ENCODE data around the gene MCAT.
A peak's percentile ranks its signal among the peaks of the same experiment; 100 is the strongest.
"Not testable (repeated sequence)": the region's sequence is repeated elsewhere in the genome, so short reads cannot be mapped to it uniquely, and the experiment has no call there.

Gene MCAT

DNA sequence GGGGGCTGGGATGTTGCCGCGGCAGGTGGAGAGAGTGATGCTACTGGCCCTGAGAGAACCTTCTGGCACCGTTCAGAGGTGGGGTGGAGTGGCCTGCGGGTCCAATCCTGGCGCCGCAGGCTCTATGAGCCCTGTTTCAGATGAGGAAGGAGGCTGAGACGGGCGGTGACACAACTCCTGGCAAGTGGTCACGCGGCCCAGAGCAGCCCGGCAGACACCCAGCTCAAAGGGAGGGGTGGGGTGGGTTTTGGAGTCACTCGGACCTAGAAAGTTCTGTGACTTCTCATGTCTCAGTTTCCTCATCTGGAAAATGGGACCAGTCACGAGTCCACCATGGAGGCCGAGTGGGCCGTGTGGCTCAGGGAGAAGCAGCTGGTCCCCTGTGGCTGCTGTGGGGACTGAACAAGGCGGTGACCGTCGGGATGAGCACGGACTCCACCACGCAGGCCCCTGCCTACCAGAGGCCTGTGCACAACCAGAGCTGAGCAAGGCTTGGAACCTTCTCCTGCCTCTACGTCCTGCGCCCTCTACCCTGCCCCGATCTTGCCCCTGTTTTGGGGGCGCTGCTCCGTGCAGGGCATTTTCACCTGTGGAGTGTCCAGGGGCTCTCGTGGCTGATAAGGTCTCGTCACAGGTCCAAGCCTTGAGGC, 11.8 kb upstream of the MCAT start:
- DNase-seq (ENCODE audit: low read depth in 1 of 2, low spot score in 1 of 2) = no peak

DNA sequence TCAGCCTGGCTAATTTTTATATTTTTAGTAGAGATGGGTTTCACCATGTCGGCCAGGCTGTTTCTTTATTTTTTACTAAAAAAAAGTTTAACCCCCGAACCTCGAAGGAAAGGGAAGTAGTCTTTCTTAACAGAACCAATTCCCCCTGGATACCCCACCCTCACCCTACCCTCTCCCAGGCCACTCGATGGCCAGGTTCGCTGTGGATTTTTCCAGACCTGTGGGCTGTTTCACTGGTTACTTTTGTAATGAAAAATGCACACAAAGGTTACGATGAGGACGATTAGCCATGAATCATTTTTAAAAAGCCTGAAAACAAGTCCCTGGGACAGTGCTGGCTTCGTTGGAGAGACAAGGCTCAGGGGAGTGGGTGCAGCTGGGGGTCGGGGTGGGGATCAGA, 10.7 kb upstream of the MCAT start:
- DNase-seq (ENCODE audit: low read depth in 1 of 2, low spot score in 1 of 2) = no peak

DNA sequence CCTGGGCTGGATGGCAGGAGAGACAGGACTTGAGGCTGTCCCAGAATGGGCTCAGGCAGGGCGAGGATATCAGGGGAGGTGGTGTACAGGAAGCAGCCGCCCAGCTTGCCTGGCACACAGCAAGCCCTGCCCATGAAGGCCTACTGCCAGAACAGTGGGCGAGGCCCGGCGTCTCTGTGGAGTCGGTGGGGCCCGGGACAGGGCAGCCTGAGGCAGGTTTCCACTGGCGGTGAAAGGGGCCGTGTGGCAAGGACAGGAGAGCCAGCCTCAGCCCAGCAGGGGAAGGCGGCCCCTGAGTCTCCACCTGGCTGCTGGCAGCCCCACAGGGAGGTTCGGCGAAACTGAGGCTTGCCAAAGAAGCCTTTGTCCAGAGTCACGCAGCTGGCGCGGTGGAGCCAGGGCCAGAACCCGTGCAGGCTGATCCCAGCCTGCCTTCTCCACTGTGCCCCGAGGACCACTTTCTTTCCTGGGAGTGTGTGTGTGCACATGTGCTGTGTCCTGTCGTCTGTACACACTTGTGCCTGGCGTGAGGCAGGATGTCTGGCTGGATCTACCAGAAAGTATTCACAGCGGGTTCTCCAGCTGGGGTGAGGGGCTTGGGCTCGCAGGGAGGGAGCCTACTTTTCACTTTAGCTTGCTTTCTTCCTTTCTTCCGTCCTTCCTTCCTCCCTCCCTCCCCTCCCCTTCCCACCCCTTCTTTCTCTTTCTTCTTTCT, 9.3 kb upstream of the MCAT start:
- peak; percentile 38 for DNase-seq (ENCODE audit: low read depth in 1 of 2, low spot score in 1 of 2)

DNA sequence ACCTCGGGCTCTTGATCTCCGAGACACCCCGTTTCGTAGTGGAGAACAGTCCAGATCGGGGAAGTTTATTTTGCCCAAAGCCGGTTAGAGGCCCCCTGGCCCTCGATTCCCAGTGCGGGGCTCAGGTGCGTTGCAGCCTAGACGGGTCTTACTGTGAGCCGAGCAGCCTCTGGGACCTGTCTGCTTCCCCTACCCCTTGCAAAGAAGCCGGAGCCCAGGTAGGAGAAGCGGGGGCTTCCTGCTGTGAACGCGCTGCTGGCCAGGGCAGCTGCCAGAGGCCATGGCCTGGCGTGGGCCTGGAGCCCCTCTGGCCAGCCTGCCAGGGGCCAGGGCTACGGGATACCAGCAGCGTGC, 8.8 kb upstream of the MCAT start:
- no peak for DNase-seq (ENCODE audit: low read depth in 1 of 2, low spot score in 1 of 2)

DNA sequence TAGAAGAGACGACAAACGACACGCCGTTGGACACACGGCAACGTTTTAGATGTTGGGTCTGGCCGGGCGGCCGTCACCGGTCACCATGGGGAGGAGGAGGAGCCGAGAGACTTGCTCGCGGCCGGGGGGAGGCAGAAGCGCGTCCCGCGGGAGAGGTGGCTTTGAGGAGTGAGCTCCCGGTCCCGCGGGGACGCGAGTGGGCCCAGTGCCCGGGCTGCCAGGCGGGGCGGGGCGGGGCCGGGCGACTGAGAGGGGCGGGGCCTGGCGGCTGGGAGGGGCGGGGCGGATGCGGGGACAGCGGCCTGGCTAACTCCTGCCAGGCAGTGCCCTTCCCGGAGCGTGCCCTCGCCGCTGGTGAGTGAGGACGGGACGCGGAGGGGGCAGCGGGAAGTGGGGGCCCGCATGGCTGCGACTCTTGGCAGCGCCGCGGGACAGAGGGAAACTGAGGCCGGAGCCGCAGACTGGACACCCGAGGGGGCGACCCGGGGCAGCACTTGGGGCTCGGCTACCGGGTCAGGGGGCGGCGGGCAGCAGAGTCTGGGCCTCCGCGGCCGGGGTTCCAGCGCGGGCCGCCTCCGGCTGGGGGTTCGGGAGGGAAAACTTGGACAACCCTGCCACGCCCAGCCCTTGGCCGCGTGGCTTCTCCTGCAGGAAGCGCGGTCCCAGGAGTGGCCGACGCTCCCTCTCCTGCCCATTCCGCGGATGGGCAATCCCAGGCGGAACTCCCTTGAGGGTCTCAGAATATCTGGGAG, 8.2 kb upstream of the MCAT start, which contains the start of gene TSPO:
Gene TSPO, plus strand, starts transcription at position 309 of the 752 bp plus-strand sequence. CDS start 7,680 bp downstream, outside the sequence.
- DNase-seq (ENCODE audit: low read depth in 1 of 2, low spot score in 1 of 2) = peak; percentile 31 to 58

DNA sequence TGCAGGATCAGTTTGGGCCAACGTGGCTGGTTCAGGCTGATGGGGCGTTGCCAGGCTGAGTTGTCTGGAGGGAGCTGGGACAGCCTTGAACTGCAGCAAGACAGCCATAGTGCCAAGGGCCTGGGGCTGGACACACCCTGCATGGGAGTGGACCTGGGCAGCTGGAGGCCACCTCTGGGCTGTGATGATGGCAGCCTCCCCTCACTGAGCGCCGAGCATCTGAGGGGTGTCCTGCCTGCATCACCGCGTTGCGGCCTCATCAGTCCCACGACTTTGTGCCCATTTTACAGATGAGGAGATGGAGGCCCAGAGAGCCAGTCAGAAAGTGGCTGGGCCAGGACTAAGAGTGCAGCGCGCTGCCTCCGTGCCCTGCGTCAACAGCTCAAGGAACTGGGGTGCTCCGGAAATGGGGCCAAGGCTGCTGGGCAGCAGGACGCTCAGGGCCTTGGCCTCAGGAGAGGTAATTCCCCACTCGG, 7.6 kb upstream of the MCAT start:
- no peak for DNase-seq (ENCODE audit: low read depth in 1 of 2, low spot score in 1 of 2)

DNA sequence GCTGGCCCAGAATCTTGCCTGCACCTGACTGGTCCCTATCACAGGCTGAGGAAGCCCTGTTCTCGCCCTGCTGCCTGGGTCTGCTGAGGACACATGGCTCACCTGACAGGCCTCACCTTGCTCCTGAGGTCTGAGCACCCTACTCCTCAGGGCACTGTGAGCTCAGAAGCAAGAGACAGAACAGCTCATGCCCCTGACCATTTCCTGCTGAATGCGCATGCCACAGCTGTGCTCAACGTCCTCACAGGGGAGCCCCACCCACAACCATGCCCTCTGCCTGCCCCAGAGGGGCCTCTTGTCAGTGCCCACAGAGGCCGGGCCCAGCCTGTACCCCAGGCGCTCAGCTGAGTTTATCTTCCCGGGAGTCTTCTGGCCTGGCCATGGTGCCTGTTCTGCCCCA, 5.4 kb upstream of the MCAT start:
- no peak for DNase-seq (ENCODE audit: low read depth in 1 of 2, low spot score in 1 of 2)

DNA sequence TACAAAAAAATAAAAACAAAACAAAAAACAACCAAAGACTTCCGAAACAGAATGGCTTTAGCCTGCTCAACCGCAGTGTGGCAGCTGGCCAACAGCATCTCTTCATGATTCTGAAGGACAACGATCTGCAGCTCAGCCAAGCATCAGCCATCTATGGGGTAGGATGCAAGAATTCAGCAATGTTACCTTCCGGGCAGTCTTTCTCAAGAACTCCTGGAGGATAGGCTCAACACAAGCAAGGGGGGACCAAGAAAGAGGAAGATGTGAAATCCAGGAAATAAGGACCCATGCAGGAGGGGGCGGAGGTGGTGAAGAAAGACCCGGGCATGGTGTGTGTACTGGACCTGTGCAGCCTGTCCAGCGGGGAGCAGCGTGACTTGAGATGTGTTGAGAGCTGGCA, 4.6 kb upstream of the MCAT start:
- DNase-seq (ENCODE audit: low read depth in 1 of 2, low spot score in 1 of 2) = no peak

DNA sequence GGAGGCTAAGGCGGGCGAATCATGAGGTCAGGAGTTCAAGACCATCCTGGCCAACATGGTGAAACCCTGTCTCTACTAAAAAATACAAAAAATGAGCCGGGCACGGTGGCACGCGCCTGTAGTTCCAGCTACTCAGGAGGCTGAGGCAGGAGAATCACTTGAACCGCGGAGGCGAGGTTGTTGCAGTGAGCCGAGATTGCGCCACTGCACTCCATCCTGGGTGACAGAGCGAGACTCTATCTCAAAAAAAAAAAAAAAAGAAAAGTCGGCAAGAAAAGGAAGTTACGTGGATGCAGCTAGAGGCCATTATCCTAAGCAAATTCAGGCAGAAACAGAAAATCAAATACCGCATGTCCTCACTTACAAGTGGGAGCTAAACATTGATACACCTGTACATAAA, 3.1 kb upstream of the MCAT start:
- not testable (repeated sequence) for DNase-seq (ENCODE audit: low read depth in 1 of 2, low spot score in 1 of 2)

DNA sequence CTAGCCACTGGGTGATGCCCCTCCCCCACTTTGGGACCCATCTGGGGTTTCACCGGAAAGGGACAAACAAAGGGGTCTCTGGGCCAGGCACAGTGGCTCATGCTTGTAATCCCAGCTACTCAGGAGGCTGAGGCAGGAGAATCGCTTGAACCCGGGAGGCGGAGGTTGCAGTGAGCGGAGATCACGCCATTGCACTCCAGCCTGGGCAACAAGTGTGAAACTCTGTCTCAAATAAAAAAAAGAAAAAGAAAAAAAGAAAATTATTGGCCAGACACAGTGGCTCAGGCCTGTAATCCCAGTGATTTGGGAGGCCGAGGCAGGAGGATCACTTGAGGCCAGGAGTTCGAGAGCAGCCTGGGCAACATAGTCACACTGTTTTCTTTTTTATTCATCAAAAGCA, 2.2 kb upstream of the MCAT start:
- not testable (repeated sequence) for DNase-seq (ENCODE audit: low read depth in 1 of 2, low spot score in 1 of 2)

DNA sequence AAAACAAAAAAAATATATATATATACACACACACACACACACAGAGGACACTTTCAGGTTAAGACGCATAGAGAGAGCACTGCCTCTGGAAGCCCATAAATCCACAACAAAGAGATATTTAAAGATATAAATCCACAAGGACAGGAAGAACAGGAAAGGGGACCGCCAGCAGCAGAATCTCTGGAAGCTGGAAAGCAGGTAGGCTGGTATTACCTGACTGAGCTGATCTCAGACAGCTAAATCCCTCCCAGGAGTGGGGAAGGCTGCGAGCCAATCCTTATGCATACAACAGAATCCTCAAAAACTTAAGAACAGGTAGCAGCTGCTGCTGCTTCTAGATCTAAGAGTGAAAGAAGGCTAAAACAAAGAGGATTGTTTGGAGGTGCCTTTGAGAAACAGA, 1.8 kb upstream of the MCAT start:
- DNase-seq (ENCODE audit: low read depth in 1 of 2, low spot score in 1 of 2) = no peak

DNA sequence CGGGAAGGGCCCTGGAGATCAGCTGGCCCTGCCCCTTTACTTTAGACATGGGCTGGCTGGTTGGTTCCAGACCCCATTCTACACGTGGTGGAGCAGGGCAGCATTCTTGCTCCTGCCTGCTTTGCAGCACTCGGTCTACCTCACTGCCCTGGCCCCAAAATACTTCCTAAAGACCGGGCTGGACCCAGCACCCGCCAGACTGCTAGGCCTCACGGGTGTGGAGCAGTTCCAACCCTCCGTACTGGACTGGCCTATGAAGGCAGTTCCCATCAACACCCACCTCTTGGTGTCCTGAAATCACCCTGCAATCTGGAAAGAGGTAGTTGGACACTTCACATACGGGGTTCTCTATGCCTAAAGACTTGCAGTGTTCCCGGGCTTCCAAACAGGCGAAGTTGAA, 6.4 kb downstream of the MCAT start:
- no peak for DNase-seq (ENCODE audit: low read depth in 1 of 2, low spot score in 1 of 2)

DNA sequence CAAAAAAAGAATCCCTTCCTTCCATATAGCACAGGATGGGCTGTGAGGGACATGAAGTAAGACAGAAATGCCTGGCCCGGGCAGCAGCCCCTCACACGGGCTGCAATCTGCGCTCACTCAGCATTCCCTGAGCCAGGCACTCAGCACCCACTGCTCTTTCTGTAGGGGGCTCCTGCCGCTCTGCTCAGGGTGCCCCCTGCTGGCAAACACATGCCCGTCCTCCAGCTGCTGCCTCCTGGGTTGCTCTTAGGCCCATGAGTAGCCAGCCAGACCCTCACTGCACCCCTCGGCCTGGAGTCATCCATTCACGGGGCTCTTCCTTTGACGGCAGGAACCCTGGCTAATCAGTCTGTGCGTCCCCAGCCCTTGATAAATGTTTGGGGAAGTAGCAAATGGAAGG, 6.9 kb downstream of the MCAT start:
- no peak for DNase-seq (ENCODE audit: low read depth in 1 of 2, low spot score in 1 of 2)

DNA sequence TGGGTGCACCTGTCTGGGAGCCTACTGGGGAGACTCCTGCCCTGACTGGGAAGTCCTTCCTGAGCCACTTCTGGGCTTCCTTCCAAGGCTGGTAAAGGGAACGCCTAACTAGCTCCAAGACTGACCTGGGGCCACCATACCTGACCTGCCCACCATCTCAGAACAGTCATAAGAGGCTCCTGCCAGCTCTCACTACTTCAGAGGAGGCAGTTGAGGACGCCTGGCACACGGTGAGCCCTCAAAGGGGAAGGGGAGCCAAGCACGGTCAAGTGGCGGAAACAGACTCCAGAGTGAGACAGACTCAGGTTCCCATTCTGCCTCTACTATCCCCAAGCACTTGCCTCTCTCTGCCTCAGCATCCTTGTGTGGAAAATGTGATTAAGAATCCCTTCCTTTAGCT, 7.6 kb downstream of the MCAT start:
- no peak for DNase-seq (ENCODE audit: low read depth in 1 of 2, low spot score in 1 of 2)

DNA sequence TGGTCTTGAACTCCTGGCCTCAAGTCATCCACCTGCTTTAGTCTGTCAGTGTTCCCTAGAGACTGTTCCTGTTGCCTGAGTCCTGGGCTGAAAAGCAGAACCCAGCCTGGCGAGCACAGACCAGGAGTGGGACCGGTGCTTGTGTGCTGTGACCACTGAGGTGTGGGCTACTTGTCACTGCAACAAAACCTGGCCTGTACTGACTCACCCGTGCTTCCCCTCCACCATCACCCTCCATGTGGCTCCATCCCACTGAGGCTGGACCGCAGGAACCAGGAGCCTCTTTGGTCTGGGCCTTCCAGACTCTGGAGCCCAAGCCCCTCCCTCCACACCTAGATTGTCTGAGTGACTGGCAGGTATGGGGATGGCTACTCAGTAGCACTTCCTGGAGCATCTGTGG, 8.6 kb downstream of the MCAT start:
- no peak for DNase-seq (ENCODE audit: low read depth in 1 of 2, low spot score in 1 of 2)

DNA sequence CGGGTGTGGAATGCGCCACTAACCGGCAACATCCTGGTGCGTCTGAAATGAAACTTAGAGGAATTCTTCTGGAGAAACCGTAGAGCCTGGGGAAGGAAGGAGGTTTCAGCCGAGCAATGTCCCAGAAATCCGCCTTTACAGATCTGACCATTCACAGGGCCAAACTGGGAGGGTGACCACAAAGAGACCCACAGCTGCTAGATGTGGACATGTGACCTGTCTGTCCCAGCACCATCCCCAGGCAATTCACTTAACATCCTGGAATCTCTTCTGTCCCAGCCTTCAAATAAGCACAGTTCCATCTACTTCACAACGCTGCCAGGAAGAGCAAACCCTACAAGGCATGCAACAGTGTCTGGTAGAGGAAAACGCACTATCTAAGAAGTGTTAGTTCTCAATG, 9.8 kb downstream of the MCAT start:
- no peak for DNase-seq (ENCODE audit: low read depth in 1 of 2, low spot score in 1 of 2)

DNA sequence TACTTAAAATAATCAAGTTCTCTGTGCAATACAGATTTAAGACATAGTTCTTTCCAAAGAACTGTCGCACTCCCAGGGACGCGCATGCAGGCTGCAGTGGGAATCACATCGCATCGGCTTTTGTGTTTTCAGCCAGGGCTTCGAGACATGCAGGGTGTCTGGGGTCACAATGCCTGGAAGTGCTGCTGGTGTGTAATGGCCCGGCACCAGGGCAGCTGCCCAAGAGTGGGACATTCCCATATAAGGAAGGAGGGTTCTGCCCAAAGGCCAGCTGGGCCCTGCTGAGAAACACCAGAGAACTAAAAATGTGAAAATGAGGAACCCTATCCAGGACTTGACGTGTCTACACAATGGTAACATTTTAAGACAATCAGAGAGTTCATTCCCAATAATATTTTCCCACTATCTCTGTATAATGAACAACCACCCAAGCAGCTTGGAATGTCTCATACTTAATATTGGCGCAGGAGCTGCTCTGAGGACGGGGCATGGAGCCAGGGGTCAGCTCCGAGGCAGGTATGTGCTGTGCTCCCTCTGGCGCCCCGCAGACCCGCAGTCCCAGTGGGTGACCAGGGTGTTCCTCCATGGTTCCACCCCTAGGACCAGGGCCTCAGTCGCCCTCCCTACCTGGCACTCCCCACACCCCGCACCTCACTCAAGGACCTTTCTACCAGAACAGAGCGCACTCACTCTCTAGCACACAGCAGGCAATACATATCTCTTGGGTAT, 11.3 kb downstream of the MCAT start:
- DNase-seq (ENCODE audit: low read depth in 1 of 2, low spot score in 1 of 2) = no peak

DNA sequence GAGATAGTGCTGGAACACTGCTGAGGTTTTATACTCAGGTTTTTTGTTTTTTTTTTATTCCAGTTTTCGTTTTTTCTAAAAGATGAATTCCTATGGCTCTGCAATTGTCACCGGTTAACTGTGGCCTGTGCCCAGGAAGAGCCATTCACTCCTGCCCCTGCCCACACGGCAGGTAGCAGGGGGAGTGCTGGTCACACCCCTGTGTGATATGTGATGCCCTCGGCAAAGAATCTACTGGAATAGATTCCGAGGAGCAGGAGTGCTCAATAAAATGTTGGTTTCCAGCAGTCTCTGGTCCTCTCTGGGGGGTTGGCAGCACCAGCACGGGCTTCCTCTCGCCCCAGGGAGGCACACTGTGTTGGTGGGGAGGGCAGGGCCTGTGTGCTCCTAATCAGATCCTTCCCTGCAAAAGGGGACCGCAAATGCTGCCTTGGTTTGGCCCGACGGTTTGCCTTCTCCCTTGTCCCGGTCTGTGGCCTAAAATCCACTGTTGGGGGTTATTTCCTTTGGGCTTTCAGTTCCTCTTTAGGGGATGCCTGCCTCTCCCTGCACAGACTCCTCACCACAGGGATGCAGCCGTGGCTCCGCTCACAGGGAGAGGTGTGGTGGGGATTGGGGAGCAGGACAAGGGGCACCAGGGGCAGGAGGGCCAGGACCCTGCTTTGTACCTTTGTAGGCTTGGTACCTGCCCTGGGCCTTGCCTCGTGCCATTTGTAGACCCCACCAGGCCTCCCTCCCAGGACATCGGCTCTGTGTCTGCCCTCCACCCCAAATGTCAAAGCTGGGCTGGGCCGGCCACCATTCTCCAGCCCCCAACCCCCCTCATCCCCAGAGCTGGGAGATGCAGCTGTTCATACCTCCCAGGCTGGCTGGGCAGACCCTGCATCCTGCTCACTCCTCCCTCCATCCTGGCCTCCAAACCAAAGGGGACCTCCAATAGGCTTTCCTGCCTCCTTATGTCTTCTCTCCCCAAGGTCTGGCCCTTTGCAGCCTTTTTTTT, 13.5 kb downstream of the MCAT start:
- no peak for DNase-seq (ENCODE audit: low read depth in 1 of 2, low spot score in 1 of 2)

DNA sequence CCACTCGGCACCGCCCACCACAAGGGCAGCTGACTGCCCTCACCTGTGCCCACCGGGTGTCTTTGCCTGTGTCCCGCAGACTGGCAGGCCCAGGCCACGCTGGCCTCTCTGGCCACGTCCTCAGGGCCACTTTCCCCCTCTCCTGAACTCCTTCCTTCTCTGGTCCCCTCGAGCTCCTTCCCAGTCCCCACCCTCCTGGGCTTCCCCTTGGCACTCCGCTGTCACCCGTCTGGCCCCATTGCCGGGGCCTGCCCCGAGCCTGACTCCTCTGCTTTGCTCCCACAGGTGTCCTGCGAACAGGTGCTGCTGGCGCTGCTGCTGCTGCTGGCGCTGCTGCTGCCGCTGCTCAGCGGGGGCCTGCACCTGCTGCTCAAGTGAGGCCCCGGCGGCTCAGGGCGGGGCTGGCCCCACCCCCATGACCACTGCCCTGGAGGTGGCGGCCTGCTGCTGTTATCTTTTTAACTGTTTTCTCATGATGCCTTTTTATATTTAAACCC, 14.2 kb downstream of the MCAT start:
- no peak for DNase-seq (ENCODE audit: low read depth in 1 of 2, low spot score in 1 of 2)

DNA sequence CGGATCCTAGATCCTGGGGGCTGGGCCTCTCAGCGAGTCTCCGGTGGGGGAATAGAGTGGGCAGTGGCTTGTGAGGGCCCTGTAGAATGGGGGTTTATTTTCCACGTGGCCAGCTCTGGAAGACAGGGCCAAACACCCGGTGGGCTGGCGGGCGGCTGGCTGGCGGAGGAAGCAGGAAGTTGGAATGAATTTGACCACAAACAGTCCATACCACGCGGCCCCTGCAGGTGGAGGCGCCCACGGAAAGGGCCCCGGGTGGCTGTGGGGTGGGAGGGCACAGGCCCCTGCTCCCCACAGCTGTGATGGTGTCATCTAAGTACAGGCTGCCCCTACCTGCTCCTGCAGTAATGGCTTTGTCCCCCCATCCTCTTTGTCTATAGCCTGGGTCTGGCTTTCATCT, 15.1 kb downstream of the MCAT start:
- DNase-seq (ENCODE audit: low read depth in 1 of 2, low spot score in 1 of 2) = no peak
